Activated T-cell treated with anti-CD3 and anti-CD28 coated beads, Interleukin-2, amount 50 U/mL, for 4 hours (primary cell): ENCODE measurements around the gene RTL10. TPM values are rescaled to one million over a fixed set of nuclear protein-coding genes. Genes with fewer than 3 reads are reported as not detected.

Experiments used
- ATAC-seq, 2 donors: fragments of 200-7000 bp; cut with Tn5 transposase; one replicate each; pipeline ENCODE4 v1.10.0; 2021
- DNase-seq: peaks from one replicate; pipeline ENCODE4 v3.0.0-alpha.2; 2020
- H3K27me3 Mint-ChIP-seq: one replicate; pipeline ENCODE4 v1.8.0; 2021; ENCODE audit warnings: low read depth, mixed read lengths
- H3K36me3 Mint-ChIP-seq: one replicate; pipeline ENCODE4 v1.8.0; 2022; ENCODE audit warnings: mixed read lengths; ENCODE audit not compliant: insufficient read depth
- H3K4me1 Mint-ChIP-seq: one replicate; pipeline ENCODE4 v1.8.0; 2021; ENCODE audit warnings: low read depth, mixed read lengths
- H3K4me3 Mint-ChIP-seq: one replicate; pipeline ENCODE4 v1.8.0; 2021; ENCODE audit warnings: mild to moderate bottlenecking, moderate library complexity, mixed read lengths
- H3K9me3 Mint-ChIP-seq: one replicate; pipeline ENCODE4 v1.8.0; 2021; ENCODE audit warnings: mixed read lengths
- total RNA-seq, 3 donors: library from RNA; stranded (reverse); gene quantifications; one replicate each; pipeline ENCODE4 v1.2.1, GENCODE V29; 2021

The RTL10 gene
- total RNA-seq, 3 donors from 2014 or later = 13.7 to 19.5 (median 14.5) TPM

GRCh38 chr22:19875531-19876313, 21.0 kb upstream of the RTL10 start:
- Mint-ChIP-seq H3K4me1 (peaks cover 9% of the 10 kb centered on the region), H3K4me3 (no peak overlapping the region), H3K27me3 (no peaks in the 10 kb centered on the region), H3K36me3 (no peaks in the 10 kb centered on the region), H3K9me3 (no peaks in the 10 kb centered on the region)
- ATAC-seq = no peak
- no peak for DNase-seq

GRCh38 chr22:19875061-19875530, 20.4 kb upstream of the RTL10 start:
- Mint-ChIP-seq H3K27me3 (no peaks in the 10 kb centered on the region), H3K4me1 (peaks cover 9% of the 10 kb centered on the region), H3K4me3 (no peak overlapping the region), H3K36me3 (no peaks in the 10 kb centered on the region), H3K9me3 (no peaks in the 10 kb centered on the region)
- DNase-seq (no peak), ATAC-seq (peak in 1 of 2 donors; percentile 15)

- Mint-ChIP-seq H3K4me3 (no peak overlapping the region), H3K27me3 (no peaks in the 10 kb centered on the region), H3K36me3 (no peaks in the 10 kb centered on the region), H3K4me1 (peaks cover 9% of the 10 kb centered on the region), H3K9me3 (no peaks in the 10 kb centered on the region)
- ATAC-seq (peak; percentile 75 to 76), DNase-seq (peak; percentile 1)
Observed at GRCh38 chr22:19874307-19875060, 19.8 kb upstream of the RTL10 start.

GRCh38 chr22:19873960-19874306, 19.3 kb upstream of the RTL10 start:
- Mint-ChIP-seq H3K27me3 (no peaks in the 10 kb centered on the region), H3K4me3 (no peak overlapping the region)
- DNase-seq = peak; percentile 4

GRCh38 chr22:19873138-19873959, 18.7 kb upstream of the RTL10 start:
- Mint-ChIP-seq H3K4me3 (no peak overlapping the region), H3K4me1 (peaks cover 9% of the 10 kb centered on the region), H3K9me3 (no peaks in the 10 kb centered on the region), H3K27me3 (no peaks in the 10 kb centered on the region), H3K36me3 (no peaks in the 10 kb centered on the region)
- no peak for ATAC-seq
- peak; percentile 3 for DNase-seq

More at GRCh38 chr22:19873960-19874306, 19.3 kb upstream of the RTL10 start:
- ATAC-seq = no peak
- peaks cover 9% of the 10 kb centered on the region for H3K4me1 Mint-ChIP-seq
- H3K36me3 Mint-ChIP-seq = no peaks in the 10 kb centered on the region
- no peaks in the 10 kb centered on the region for H3K9me3 Mint-ChIP-seq

DNA sequence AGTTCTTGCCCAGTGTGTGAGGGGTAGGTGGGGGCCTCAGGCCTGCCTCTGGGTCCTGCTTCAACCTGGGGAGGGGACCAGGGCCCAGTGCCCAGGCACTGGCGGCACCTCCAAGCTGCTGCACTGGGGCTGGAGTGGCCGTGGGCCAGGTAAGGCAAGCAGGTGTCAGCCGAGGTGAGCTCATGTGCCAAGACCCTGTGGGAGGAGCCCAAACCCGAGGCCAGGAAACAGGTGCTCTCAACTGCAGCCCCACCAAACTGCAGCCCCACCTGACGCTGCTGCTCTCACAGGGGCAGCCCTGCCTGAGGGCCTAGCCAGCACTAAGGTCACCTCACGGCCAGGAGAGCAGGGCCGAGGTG, 18.1 kb upstream of the RTL10 start:
- no peaks in the 10 kb centered on the region for H3K9me3 Mint-ChIP-seq
- DNase-seq = peak; percentile 4
- no peaks in the 10 kb centered on the region for H3K27me3 Mint-ChIP-seq
- peaks cover 9% of the 10 kb centered on the region for H3K4me1 Mint-ChIP-seq
- no peaks in the 10 kb centered on the region for H3K36me3 Mint-ChIP-seq
- H3K4me3 Mint-ChIP-seq = no peak overlapping the region
- ATAC-seq = no peak

GRCh38 chr22:19871845-19872778, 17.4 kb upstream of the RTL10 start:
- Mint-ChIP-seq H3K27me3 (no peaks in the 10 kb centered on the region), H3K4me3 (no peak overlapping the region), H3K9me3 (no peaks in the 10 kb centered on the region), H3K36me3 (no peaks in the 10 kb centered on the region), H3K4me1 (peaks cover 9% of the 10 kb centered on the region)
- no peak for DNase-seq
- ATAC-seq = no peak

GRCh38 chr22:19871023-19871844, 16.6 kb upstream of the RTL10 start:
- peaks cover 9% of the 10 kb centered on the region for H3K4me1 Mint-ChIP-seq
- H3K4me3 Mint-ChIP-seq = no peak overlapping the region
- no peaks in the 10 kb centered on the region for H3K36me3 Mint-ChIP-seq
- DNase-seq = no peak
- ATAC-seq = no peak
- H3K27me3 Mint-ChIP-seq = no peaks in the 10 kb centered on the region
- no peaks in the 10 kb centered on the region for H3K9me3 Mint-ChIP-seq

- DNase-seq = no peak
- Mint-ChIP-seq H3K9me3 (no peaks in the 10 kb centered on the region), H3K36me3 (no peaks in the 10 kb centered on the region)
Observed at GRCh38 chr22:19870153-19871022, 15.7 kb upstream of the RTL10 start.

DNA sequence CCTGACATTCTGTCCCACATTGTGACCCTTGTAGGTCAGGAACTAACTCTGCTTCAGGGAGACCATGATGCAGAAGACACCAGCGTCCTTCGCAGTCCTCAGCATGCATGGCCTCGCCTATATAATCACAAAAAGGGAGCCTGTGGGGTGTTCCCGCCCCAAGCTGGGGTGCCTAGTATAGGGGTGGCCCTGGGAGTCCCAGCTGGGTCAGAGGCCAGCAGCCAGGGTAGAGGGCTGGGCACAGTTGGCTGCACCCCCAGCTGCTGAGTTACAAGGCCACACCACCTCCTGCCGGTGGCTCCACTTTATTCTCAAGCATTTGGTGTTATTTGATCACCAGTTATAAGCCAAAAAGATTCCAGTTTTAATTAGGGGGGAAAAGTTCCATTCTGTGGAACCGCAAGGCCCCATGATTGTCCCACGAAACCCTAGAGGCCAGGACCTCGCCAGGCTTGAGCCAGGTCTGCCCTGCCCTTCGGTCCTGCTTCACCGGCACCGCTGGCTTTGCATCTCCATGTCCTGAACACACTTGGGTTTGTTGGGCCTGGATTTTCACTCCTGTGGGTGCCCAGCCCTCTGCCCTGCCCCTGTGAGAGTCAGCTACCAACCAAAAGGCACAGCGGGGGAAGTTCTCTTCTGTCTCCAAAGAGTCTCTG, 15.0 kb upstream of the RTL10 start:
- DNase-seq (peak; percentile 1), ATAC-seq (no peak)
- no peaks in the 10 kb centered on the region for H3K9me3 Mint-ChIP-seq
- no peak overlapping the region for H3K4me3 Mint-ChIP-seq
- no peaks in the 10 kb centered on the region for H3K27me3 Mint-ChIP-seq
- no peaks in the 10 kb centered on the region for H3K36me3 Mint-ChIP-seq
- peaks cover 6% of the 10 kb centered on the region for H3K4me1 Mint-ChIP-seq

More at GRCh38 chr22:19870153-19871022, 15.7 kb upstream of the RTL10 start:
- no peak for ATAC-seq
- no peaks in the 10 kb centered on the region for H3K27me3 Mint-ChIP-seq
- H3K4me1 Mint-ChIP-seq = peaks cover 9% of the 10 kb centered on the region
- H3K4me3 Mint-ChIP-seq = no peak overlapping the region

DNA sequence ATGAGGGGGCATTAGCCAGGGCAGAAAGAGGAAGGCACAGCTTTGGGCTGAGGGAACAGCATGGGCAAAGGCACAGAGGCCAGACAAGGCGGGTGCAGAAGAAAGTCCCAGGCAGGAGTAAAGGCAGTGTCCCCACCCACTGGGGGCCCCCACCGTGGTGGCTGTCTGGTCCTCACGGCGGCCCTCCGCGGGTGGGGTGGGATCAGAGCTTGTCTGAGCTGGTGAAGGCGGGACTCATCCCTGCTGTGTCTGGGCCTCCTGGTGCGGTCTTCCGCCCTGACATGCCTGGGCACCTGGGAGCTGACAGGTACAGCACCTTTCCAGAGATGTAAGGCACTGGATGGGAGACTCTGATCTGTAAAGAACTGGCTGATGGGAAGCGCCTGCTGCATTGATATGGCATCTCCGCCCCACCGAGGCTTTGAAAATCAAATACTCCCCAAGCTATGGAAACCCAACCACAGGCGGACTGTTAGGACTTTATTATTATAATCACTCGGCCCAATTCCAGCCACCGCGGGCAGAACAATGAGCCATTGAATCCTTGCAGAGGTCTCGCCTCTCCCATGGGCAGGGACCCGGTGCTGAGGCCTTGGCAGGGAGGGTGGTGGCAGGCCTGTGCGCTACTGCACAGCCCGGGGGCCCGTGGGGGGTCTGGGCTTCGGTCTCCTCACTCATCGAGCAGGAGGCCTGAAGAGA, 14.2 kb upstream of the RTL10 start:
- H3K27me3 Mint-ChIP-seq = no peaks in the 10 kb centered on the region
- no peaks in the 10 kb centered on the region for H3K36me3 Mint-ChIP-seq
- H3K4me1 Mint-ChIP-seq = peaks cover under 1% of the 10 kb centered on the region
- H3K9me3 Mint-ChIP-seq = no peaks in the 10 kb centered on the region
- H3K4me3 Mint-ChIP-seq = no peak overlapping the region
- DNase-seq (peak; percentile 2), ATAC-seq (no peak)
